ENCODE data around the gene AAR2. TPM values are rescaled to one million over a fixed set of nuclear protein-coding genes. Genes with fewer than 3 reads are reported as not detected.

Gene AAR2
- total RNA-seq, 1 experiment from 2014 or later: 60.0 TPM

DNA sequence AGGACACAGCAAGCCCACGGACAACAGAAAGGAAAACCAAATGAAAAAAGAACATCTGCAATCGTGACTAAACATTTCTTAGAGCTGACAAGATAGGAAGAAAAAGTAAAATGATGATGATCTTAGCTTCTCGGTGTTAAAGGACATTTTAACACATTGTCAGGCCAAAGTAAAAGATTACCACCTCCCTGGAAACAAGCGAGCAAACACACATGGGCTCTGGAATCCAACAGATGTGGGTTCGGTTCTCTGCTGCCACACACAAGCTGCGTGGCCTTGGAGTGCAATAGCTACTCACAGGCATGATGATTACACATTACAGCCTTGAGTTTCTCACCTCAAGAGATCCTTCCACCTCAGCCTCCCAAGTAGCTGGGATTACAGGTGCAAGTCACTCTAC is 7.5 kb upstream of the AAR2 start:
- no peak for TF ChIP-seq CTCF (IDR thresholded peaks at IDR 0.05; ENCODE audit: insufficient read depth in 1 of 2, low read depth in 1 of 2, low read length in 1 of 2, severe bottlenecking in 1 of 2, unreplicated experiment in 1 of 2)
- Mint-ChIP-seq H3K36me3 (ENCODE audit: insufficient read depth, unreplicated experiment) (peaks cover 18% of the 10 kb centered on the region), H3K27ac (ENCODE audit: unreplicated experiment) (no peak overlapping the region), H3K27me3 (ENCODE audit: insufficient read depth, unreplicated experiment) (no peaks in the 10 kb centered on the region), H3K4me3 (ENCODE audit: unreplicated experiment) (no peak overlapping the region), H3K4me1 (ENCODE audit: low read depth, unreplicated experiment) (no peaks in the 10 kb centered on the region), H3K9me3 (ENCODE audit: unreplicated experiment) (no peaks in the 10 kb centered on the region)
- CTCF ChIA-PET: interaction anchor here (1.1 kb wide), 1 partner anchor 26 kb away, joined by 6 read pairs; no protein-coding TSS in a partner anchor
- no peak for DNase-seq
- no TSS peak for BruUV-seq (replicated peaks)
- intact Hi-C loops (cut with micrococcal nuclease; ENCODE audit: unreplicated experiment): no loop called here
- H3K4me3 ChIP-seq (ENCODE audit: low read depth, low read length): no peak overlapping the region
- no peaks in the 10 kb centered on the region for H3K9me3 ChIP-seq
- H3K4me1 ChIP-seq: no peaks in the 10 kb centered on the region
- POLR2A ChIA-PET: no interaction called here
- no peaks in the 10 kb centered on the region for H3K27me3 ChIP-seq (replicated peaks; ENCODE audit: control insufficient read depth, insufficient read depth, low read length)
- no peaks in the 10 kb centered on the region for H3K36me3 ChIP-seq (ENCODE audit: control insufficient read depth, insufficient read depth, low read length)

DNA sequence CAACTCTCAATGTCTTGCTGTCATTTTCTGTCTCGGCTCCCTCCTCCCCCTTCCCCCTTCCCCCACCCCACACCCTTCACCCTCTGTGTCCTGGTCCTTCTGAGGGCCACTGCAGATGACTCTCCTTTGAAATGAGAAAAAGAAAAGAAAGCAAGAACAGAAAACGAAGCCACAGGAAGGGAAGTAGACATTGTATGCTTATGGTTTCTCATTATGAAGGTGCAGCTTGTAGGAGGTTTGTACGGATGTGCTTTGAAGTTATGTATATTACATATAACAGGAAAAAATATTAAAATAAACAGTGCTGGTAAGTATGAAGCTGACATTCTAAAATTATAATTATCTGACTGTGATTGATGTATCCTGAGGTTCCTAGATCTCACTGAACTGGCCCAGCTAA is 6.3 kb upstream of the AAR2 start:
- Mint-ChIP-seq H3K4me3 (ENCODE audit: unreplicated experiment) (no peak overlapping the region), H3K36me3 (ENCODE audit: insufficient read depth, unreplicated experiment) (peaks cover 16% of the 10 kb centered on the region), H3K9me3 (ENCODE audit: unreplicated experiment) (no peaks in the 10 kb centered on the region), H3K27me3 (ENCODE audit: insufficient read depth, unreplicated experiment) (no peaks in the 10 kb centered on the region), H3K27ac (ENCODE audit: unreplicated experiment) (no peak overlapping the region), H3K4me1 (ENCODE audit: low read depth, unreplicated experiment) (no peaks in the 10 kb centered on the region)
- no peak for DNase-seq
- no peaks in the 10 kb centered on the region for H3K27me3 ChIP-seq (replicated peaks; ENCODE audit: control insufficient read depth, insufficient read depth, low read length)
- H3K4me1 ChIP-seq: no peaks in the 10 kb centered on the region
- H3K36me3 ChIP-seq (ENCODE audit: control insufficient read depth, insufficient read depth, low read length): no peaks in the 10 kb centered on the region
- ChIA-PET POLR2A (no interaction called here), CTCF (interaction anchor here (1.1 kb wide), 1 partner anchor 27 kb away, joined by 3 read pairs; no protein-coding TSS in a partner anchor)
- BruUV-seq (replicated peaks): no TSS peak
- TF ChIP-seq CTCF (IDR thresholded peaks at IDR 0.05; ENCODE audit: insufficient read depth in 1 of 2, low read depth in 1 of 2, low read length in 1 of 2, severe bottlenecking in 1 of 2, unreplicated experiment in 1 of 2): no peak
- no peaks in the 10 kb centered on the region for H3K9me3 ChIP-seq
- H3K4me3 ChIP-seq (ENCODE audit: low read depth, low read length): no peak overlapping the region
- intact Hi-C loops (cut with micrococcal nuclease; ENCODE audit: unreplicated experiment): no loop called here

DNA sequence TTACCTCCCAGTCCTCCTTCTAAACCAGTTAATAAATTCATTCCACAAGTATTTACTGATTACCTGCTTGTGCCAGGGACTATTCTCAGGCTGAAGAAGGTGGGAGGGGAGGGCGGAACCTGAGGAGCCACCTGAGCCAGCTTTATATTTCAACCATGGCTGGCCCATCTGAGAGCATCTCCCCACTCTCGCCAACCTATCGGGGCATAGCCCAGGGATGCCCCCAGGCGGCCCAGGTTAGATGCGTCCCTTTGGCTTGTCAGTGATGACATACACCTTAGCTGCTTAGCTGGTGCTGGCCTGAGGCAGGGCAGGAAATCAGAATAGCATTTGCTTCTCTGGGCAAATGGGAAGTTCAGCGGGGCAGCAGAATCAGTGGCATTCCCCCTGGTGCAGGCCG is 4.9 kb upstream of the AAR2 start:
- 0 out of 2 replicates have a peak, but pooled peaks cover 4% of the 10 kb centered on the region for H3K4me1 ChIP-seq
- ChIA-PET CTCF (interaction anchor here (1.1 to 1.4 kb wide), 2 partner anchors 29 kb away, joined by 3 read pairs; no protein-coding TSS in a partner anchor), POLR2A (no interaction called here)
- H3K4me1 Mint-ChIP-seq (ENCODE audit: low read depth, unreplicated experiment): no peaks in the 10 kb centered on the region
- no peaks in the 10 kb centered on the region for H3K9me3 ChIP-seq
- H3K9me3 Mint-ChIP-seq (ENCODE audit: unreplicated experiment): no peaks in the 10 kb centered on the region
- H3K4me3 ChIP-seq (ENCODE audit: low read depth, low read length): no peak overlapping the region
- intact Hi-C loops (cut with micrococcal nuclease; ENCODE audit: unreplicated experiment): no loop called here
- H3K27ac Mint-ChIP-seq (ENCODE audit: unreplicated experiment): no peak overlapping the region
- H3K27me3 ChIP-seq (replicated peaks; ENCODE audit: control insufficient read depth, insufficient read depth, low read length): no peaks in the 10 kb centered on the region
- no peak overlapping the region for H3K4me3 Mint-ChIP-seq (ENCODE audit: unreplicated experiment)
- H3K36me3 ChIP-seq (ENCODE audit: control insufficient read depth, insufficient read depth, low read length): no peaks in the 10 kb centered on the region
- no peaks in the 10 kb centered on the region for H3K27me3 Mint-ChIP-seq (ENCODE audit: insufficient read depth, unreplicated experiment)
- DNase-seq: no peak
- no peak for TF ChIP-seq CTCF (IDR thresholded peaks at IDR 0.05; ENCODE audit: insufficient read depth in 1 of 2, low read depth in 1 of 2, low read length in 1 of 2, severe bottlenecking in 1 of 2, unreplicated experiment in 1 of 2)
- BruUV-seq (replicated peaks): no TSS peak
- H3K36me3 Mint-ChIP-seq (ENCODE audit: insufficient read depth, unreplicated experiment): peaks cover 18% of the 10 kb centered on the region
